CD4-positive, alpha-beta T cell treated with Interleukin-17A for 4 hours (primary cell): ENCODE results near the gene ZDHHC21.
"Not testable (repeated sequence)": the region's sequence is repeated elsewhere in the genome, so short reads cannot be mapped to it uniquely, and the experiment has no call there.

ENCODE experiments used
- DNase-seq: peaks from one replicate; pipeline ENCODE4 v3.0.0-alpha.2; 2020; ENCODE audit warnings: mixed read lengths

ZDHHC21 gene

GRCh38 chr9:14678776-14679175 lies 14.5 kb downstream of the ZDHHC21 start:
- no peak for DNase-seq

- DNase-seq: no peak
Measured at GRCh38 chr9:14677872-14678271, 15.4 kb downstream of the ZDHHC21 start.

- no peak for DNase-seq
Measured at GRCh38 chr9:14677396-14677795, 15.8 kb downstream of the ZDHHC21 start.

- no peak for DNase-seq
Measured at GRCh38 chr9:14674630-14675029, 18.6 kb downstream of the ZDHHC21 start.

GRCh38 chr9:14671377-14671776 lies 21.9 kb downstream of the ZDHHC21 start:
- DNase-seq: no peak

- DNase-seq: no peak
Measured at GRCh38 chr9:14670718-14671117, 22.5 kb downstream of the ZDHHC21 start.

GRCh38 chr9:14664022-14664421 lies 29.2 kb downstream of the ZDHHC21 start:
- DNase-seq: not testable (repeated sequence)

- DNase-seq: no peak
Measured at GRCh38 chr9:14662060-14662453, 31.2 kb downstream of the ZDHHC21 start.

- no peak for DNase-seq
Measured at GRCh38 chr9:14661421-14662059, 31.7 kb downstream of the ZDHHC21 start.

GRCh38 chr9:14660721-14661120 lies 32.5 kb downstream of the ZDHHC21 start:
- no peak for DNase-seq

- no peak for DNase-seq
Measured at GRCh38 chr9:14654932-14655331, 38.3 kb downstream of the ZDHHC21 start.

GRCh38 chr9:14653511-14653910 lies 39.7 kb downstream of the ZDHHC21 start:
- no peak for DNase-seq

- no peak for DNase-seq
Measured at GRCh38 chr9:14652729-14653377, 40.4 kb downstream of the ZDHHC21 start.

GRCh38 chr9:14650596-14650995 lies 42.6 kb downstream of the ZDHHC21 start:
- DNase-seq: no peak

- no peak for DNase-seq
Measured at GRCh38 chr9:14645648-14646047, 47.6 kb downstream of the ZDHHC21 start.

GRCh38 chr9:14640967-14641366 lies 52.3 kb downstream of the ZDHHC21 start:
- DNase-seq: no peak

GRCh38 chr9:14640294-14640693 lies 52.9 kb downstream of the ZDHHC21 start:
- no peak for DNase-seq

- DNase-seq: no peak
Measured at GRCh38 chr9:14633906-14634565, 59.2 kb downstream of the ZDHHC21 start.

- no peak for DNase-seq
Measured at GRCh38 chr9:14633148-14633547, 60.1 kb downstream of the ZDHHC21 start.

GRCh38 chr9:14627513-14627912 lies 65.7 kb downstream of the ZDHHC21 start:
- no peak for DNase-seq

- no peak for DNase-seq
Measured at GRCh38 chr9:14618836-14619420, 74.3 kb downstream of the ZDHHC21 start.

- no peak for DNase-seq
Measured at GRCh38 chr9:14616188-14616982, 76.8 kb downstream of the ZDHHC21 start.

GRCh38 chr9:14608540-14608939 lies 84.7 kb downstream of the ZDHHC21 start:
- no peak for DNase-seq
